SK-N-MC (cell line): ENCODE measurements around the gene TMEM219.

ENCODE experiments used
- EZH2 ChIP-seq: fragments of 200-600 bp; sonication (generic); IDR thresholded peaks from one replicate; pipeline ENCODE4 v1.6.1; 2017; ENCODE audit warnings: antibody characterized with exemption
- POLR2AphosphoS5 ChIP-seq: IDR thresholded peaks from 2 replicates; pipeline ENCODE4 v1.6.1; 2012; ENCODE audit warnings: mild to moderate bottlenecking, low read depth, low read length, borderline replicate concordance

DNA sequence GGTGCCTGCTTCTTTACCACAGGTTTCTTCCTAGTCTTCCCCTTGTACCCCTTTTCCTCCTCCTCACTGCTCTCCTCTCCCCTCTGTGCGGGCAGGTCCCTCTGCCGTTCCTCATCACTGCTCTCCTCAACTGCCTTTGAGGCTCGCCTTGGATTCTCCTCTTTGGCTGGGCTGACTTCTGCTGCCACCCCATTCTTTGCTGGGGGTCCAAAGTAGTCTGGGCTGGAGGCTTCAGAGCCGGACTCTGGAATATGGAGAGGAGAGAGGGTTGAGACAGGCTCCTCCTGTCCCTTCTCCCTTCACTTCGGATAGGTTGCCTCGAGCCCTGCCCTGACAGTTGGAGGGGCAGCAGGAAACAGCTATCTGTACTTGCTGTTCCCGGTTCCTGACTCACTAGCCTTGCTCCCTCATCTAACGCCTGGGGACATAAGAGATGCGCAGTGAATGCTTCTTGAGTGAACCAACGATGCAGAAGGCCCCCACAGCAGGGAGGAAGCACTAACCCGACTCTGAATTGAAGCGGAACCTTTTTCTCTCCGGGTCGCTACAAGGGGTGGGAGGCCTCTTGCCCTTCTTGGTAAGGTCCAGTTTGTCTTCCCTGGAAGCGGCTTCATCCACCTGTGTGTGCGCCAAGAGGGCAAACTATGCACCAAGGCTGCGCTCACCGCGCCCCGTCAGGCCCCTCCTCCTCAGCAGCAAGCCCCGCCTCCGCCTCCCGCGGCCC lies 32.9 kb downstream of the TMEM219 start:
- TF ChIP-seq POLR2AphosphoS5 (no peak), EZH2 (no peak)
